ENCODE results near the gene KIFBP. TPM values are rescaled to one million over a fixed set of nuclear protein-coding genes. Genes with fewer than 3 reads are reported as not detected.
"Not testable (repeated sequence)": the region's sequence is repeated elsewhere in the genome, so short reads cannot be mapped to it uniquely, and the experiment has no call there.

Gene KIFBP, protein sequence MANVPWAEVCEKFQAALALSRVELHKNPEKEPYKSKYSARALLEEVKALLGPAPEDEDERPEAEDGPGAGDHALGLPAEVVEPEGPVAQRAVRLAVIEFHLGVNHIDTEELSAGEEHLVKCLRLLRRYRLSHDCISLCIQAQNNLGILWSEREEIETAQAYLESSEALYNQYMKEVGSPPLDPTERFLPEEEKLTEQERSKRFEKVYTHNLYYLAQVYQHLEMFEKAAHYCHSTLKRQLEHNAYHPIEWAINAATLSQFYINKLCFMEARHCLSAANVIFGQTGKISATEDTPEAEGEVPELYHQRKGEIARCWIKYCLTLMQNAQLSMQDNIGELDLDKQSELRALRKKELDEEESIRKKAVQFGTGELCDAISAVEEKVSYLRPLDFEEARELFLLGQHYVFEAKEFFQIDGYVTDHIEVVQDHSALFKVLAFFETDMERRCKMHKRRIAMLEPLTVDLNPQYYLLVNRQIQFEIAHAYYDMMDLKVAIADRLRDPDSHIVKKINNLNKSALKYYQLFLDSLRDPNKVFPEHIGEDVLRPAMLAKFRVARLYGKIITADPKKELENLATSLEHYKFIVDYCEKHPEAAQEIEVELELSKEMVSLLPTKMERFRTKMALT
- total RNA-seq = 25.8 TPM

DNA sequence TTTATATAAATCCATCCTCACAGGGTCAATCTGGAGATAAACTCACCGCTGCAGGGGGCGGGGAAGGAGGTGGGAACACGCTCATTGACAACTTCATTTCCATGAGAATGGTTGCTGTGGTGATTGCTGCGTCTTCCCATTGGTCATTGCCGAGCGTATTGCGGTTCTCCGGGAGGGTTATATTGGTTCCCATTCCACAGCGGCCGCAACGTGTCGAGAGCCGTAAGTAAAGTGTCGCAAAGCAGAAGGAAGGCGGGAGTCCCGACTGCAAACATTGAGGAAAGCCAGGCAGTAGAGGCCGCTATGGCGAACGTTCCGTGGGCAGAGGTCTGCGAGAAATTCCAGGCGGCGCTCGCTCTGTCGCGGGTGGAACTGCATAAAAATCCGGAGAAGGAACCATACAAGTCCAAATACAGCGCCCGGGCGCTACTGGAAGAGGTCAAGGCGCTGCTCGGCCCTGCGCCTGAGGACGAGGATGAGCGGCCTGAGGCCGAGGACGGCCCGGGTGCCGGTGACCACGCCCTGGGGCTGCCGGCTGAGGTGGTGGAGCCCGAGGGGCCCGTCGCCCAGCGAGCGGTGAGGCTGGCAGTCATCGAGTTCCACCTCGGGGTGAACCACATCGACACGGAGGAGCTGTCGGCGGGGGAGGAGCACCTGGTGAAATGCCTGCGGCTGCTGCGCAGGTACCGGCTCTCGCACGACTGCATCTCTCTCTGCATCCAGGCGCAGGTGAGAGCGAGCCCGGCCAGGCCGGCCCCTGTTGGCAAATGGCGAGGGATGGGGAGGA is at the start of gene KIFBP:
Gene KIFBP, plus strand, starts transcription at position 274 of the 787 bp plus-strand sequence. Its CDS starts 30 bp downstream, at position 304.
- intact Hi-C loops (cut with DNase I) = no loop called here
- Histone ChIP-seq H3K4me3 (peak within 1 kb of the TSS; percentile 86 to 90), H3K27ac (peak within 1 kb of the TSS; percentile 81), H3K9me3 (no peaks in the 10 kb centered on the region), H3K4me1 (peaks cover 52% of the 10 kb centered on the region), H3K36me3 (peaks cover 0 to 13% of the 10 kb centered on the region in 2 donors), H3K27me3 (no peaks in the 10 kb centered on the region)
- TF ChIP-seq, protein P1, sequence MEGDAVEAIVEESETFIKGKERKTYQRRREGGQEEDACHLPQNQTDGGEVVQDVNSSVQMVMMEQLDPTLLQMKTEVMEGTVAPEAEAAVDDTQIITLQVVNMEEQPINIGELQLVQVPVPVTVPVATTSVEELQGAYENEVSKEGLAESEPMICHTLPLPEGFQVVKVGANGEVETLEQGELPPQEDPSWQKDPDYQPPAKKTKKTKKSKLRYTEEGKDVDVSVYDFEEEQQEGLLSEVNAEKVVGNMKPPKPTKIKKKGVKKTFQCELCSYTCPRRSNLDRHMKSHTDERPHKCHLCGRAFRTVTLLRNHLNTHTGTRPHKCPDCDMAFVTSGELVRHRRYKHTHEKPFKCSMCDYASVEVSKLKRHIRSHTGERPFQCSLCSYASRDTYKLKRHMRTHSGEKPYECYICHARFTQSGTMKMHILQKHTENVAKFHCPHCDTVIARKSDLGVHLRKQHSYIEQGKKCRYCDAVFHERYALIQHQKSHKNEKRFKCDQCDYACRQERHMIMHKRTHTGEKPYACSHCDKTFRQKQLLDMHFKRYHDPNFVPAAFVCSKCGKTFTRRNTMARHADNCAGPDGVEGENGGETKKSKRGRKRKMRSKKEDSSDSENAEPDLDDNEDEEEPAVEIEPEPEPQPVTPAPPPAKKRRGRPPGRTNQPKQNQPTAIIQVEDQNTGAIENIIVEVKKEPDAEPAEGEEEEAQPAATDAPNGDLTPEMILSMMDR (IDR thresholded peaks at IDR 0.05) = peak in 1 of 3 experiments; percentile 50
- TF ChIP-seq POLR2A (IDR thresholded peaks at IDR 0.05) = peak; percentile 24 to 76
- TF ChIP-seq POLR2AphosphoS5 (IDR thresholded peaks at IDR 0.05; ENCODE audit: insufficient read depth in 1 of 2, low read depth in 1 of 2) = peak; percentile 94 to 97
- peak in 1 of 2 donors; percentile 97 for DNase-seq (ENCODE audit: extremely low spot score in 2 of 2)

DNA sequence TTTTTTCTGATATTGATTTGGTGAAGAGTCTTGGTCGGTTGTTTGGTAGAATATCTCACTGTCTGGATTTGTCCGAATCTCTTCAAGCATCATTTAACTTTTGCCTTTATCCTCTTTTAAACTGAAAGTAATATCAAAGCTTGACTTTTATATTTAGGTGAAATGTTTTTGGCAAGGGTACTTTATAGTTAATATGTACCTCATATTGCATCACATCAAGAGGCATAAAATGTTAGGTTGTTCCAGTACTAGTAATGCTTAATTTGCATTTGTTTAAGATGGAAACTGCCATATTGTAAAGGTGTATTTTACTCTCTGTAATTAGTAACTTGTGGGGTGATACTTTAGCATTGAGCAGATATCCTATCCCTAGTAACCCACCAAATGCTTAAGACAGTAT is 49.7 kb upstream of the KIFBP start:
- H3K4me1 ChIP-seq = no peaks in the 10 kb centered on the region
- no peak for DNase-seq (ENCODE audit: extremely low spot score in 2 of 2)
- intact Hi-C loops (cut with DNase I) = no loop called here
- peaks cover 0 to 59% of the 10 kb centered on the region in 2 donors for H3K36me3 ChIP-seq
- TF ChIP-seq POLR2AphosphoS5 (IDR thresholded peaks at IDR 0.05; ENCODE audit: insufficient read depth in 1 of 2, low read depth in 1 of 2) = no peak
- H3K4me3 ChIP-seq = no peak overlapping the region
- no peaks in the 10 kb centered on the region for H3K9me3 ChIP-seq
- H3K27me3 ChIP-seq = no peaks in the 10 kb centered on the region
- H3K27ac ChIP-seq = no peak overlapping the region

DNA sequence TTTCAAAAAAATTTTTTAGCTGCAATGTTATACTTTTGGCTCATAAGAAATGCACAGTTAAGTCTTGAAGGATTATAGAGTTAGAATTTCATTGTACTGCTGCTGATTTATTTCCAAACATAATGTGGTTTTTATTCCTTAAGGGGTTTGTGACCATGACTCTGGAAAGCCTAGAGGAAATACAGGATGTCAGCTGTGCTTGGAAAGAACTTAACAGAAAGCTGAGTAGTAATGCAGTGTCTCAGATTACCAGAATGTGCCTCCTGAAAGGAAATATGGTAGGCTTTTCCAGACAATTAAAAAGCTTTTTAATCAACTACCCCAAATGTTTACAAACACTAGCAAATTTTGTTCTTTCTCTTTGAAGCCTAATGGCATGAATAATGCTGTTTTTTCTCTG is 47.7 kb upstream of the KIFBP start:
- peaks cover 0 to 62% of the 10 kb centered on the region in 2 donors for H3K36me3 ChIP-seq
- intact Hi-C loops (cut with DNase I) = not testable (repeated sequence)

DNA sequence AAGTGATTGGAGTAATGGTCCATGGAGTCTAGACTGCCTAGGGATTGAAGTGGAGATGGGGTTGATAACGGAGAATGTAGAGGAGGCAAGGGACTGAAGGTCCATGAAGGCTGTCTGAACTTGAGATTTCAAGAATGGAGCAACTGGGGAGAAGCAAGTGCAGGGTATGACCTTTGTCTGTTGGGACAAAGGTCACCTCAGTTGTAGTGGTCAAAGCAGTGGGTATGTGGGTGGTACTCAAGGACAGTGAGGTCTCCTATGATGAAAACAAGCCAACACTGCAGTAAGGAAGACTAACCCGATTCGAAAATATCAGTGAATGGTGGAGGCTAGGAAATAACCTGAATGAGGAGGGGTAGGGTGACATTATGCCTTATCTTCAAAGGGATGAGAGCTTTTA is 38.0 kb upstream of the KIFBP start:
- TF ChIP-seq, protein P1 (IDR thresholded peaks at IDR 0.05) = no peak
- no peak for TF ChIP-seq POLR2A (IDR thresholded peaks at IDR 0.05)
- no peak for TF ChIP-seq POLR2AphosphoS5 (IDR thresholded peaks at IDR 0.05; ENCODE audit: insufficient read depth in 1 of 2, low read depth in 1 of 2)
- Histone ChIP-seq H3K4me3 (no peak overlapping the region), H3K27ac (no peak overlapping the region), H3K36me3 (peaks cover 0 to 30% of the 10 kb centered on the region in 2 donors), H3K9me3 (no peaks in the 10 kb centered on the region), H3K27me3 (no peaks in the 10 kb centered on the region), H3K4me1 (peaks cover 9% of the 10 kb centered on the region)
- no peak for DNase-seq (ENCODE audit: extremely low spot score in 2 of 2)
- intact Hi-C loops (cut with DNase I) = no loop called here

More for the DNA sequence above, 47.7 kb upstream of the KIFBP start:
- H3K27ac ChIP-seq; H3K4me1 ChIP-seq; H3K4me3 ChIP-seq; H3K27me3 ChIP-seq; H3K9me3 ChIP-seq; DNase-seq (ENCODE audit: extremely low spot score in 2 of 2): not testable (repeated sequence)

DNA sequence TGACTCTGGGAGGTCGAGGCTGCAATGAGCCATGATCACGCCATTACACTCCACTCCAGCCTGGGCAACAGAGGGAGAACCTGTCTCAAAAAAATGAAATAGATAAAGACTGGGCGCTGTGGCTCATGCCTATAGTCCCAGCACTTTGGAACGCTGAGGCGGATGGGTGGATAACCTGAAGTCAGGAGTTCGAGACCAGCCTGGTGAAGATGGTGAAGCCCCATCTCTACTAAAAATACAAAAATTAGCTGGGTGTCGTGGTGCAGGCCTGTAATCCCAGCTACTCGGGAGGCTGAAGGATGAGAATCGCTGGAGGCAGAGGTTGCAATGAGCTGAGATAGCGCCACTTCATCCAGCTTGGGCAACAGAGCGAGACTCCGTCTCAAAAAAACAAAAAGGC is 33.7 kb upstream of the KIFBP start:
- no peaks in the 10 kb centered on the region for H3K9me3 ChIP-seq
- no peaks in the 10 kb centered on the region for H3K27me3 ChIP-seq
- H3K4me3 ChIP-seq = peak overlapping the region in 1 of 2 donors; percentile 74
- DNase-seq (ENCODE audit: extremely low spot score in 2 of 2) = no peak
- peaks cover 0 to 5% of the 10 kb centered on the region in 2 donors for H3K36me3 ChIP-seq
- peaks cover 35% of the 10 kb centered on the region for H3K4me1 ChIP-seq
- H3K27ac ChIP-seq = no peak overlapping the region
- TF ChIP-seq, protein P1 (IDR thresholded peaks at IDR 0.05) = no peak
- TF ChIP-seq POLR2AphosphoS5 (IDR thresholded peaks at IDR 0.05; ENCODE audit: insufficient read depth in 1 of 2, low read depth in 1 of 2) (no peak), POLR2A (IDR thresholded peaks at IDR 0.05) (no peak)
- intact Hi-C loops (cut with DNase I) = no loop called here
